Choroid plexus epithelial cell (primary cell): Measurements from ENCODE around the gene THG1L.
A peak's percentile ranks its signal among the peaks of the same experiment; 100 is the strongest.
"Not testable (repeated sequence)": the region's sequence is repeated elsewhere in the genome, so short reads cannot be mapped to it uniquely, and the experiment has no call there.

Experiments used
- DNase-seq: peaks from one replicate; pipeline ENCODE4 v3.0.0-alpha.2; 2010; ENCODE audit warnings: low read depth
- H3K4me3 ChIP-seq: 2 replicates; pipeline ENCODE4 v1.5.1; 2011; ENCODE audit warnings: low read depth, mild to moderate bottlenecking, control low read depth, low read length, moderate library complexity
- CTCF ChIP-seq: conservative IDR thresholded peaks from 2 replicates; pipeline ENCODE4 v1.5.1; 2011; ENCODE audit warnings: low read depth, mild to moderate bottlenecking, control low read depth, inconsistent platforms, low read length, moderate library complexity

Gene THG1L

GRCh38 chr5:157731272-157732129 is at the start of gene THG1L:
Gene THG1L (plus strand): TSS chr5:157731420. CDS start chr5:157731441, 21 bp downstream.
- TF ChIP-seq CTCF = no peak
- H3K4me3 ChIP-seq = peak within 1 kb of the TSS; percentile 96
- DNase-seq = peak; percentile 99

GRCh38 chr5:157682257-157682656 is 49.0 kb upstream of the THG1L start:
- no peak for TF ChIP-seq CTCF
- DNase-seq = no peak
- no peak overlapping the region for H3K4me3 ChIP-seq

GRCh38 chr5:157686276-157687197 is 44.7 kb upstream of the THG1L start:
- DNase-seq, H3K4me3 ChIP-seq: not testable (repeated sequence)

- TF ChIP-seq CTCF = no peak
Measured at GRCh38 chr5:157687198-157687554, 44.0 kb upstream of the THG1L start.

GRCh38 chr5:157689942-157690689 is 41.1 kb upstream of the THG1L start:
- peak overlapping the region; percentile 36 for H3K4me3 ChIP-seq
- peak; percentile 7 for DNase-seq
- peak; percentile 39 for TF ChIP-seq CTCF

More at GRCh38 chr5:157687198-157687554, 44.0 kb upstream of the THG1L start:
- DNase-seq = no peak
- H3K4me3 ChIP-seq = no peak overlapping the region

- no peak for TF ChIP-seq CTCF
- peak overlapping the region; percentile 36 for H3K4me3 ChIP-seq
- no peak for DNase-seq
Measured at GRCh38 chr5:157690690-157691433, 40.4 kb upstream of the THG1L start.

- not testable (repeated sequence) for H3K4me3 ChIP-seq, DNase-seq
Measured at GRCh38 chr5:157693816-157694215, 37.4 kb upstream of the THG1L start.

- H3K4me3 ChIP-seq, DNase-seq: not testable (repeated sequence)
Measured at GRCh38 chr5:157696154-157696553, 35.1 kb upstream of the THG1L start.

- DNase-seq, H3K4me3 ChIP-seq: not testable (repeated sequence)
Measured at GRCh38 chr5:157698674-157699073, 32.5 kb upstream of the THG1L start.
